Measurements from ENCODE around the gene TNS3. TPM values are rescaled to one million over a fixed set of nuclear protein-coding genes. Genes with fewer than 3 reads are reported as not detected.

The TNS3 gene
- polyA plus RNA-seq, 1 of the 3 experiments (the other 2 are of a cell fraction), result 72.3 TPM

DNA sequence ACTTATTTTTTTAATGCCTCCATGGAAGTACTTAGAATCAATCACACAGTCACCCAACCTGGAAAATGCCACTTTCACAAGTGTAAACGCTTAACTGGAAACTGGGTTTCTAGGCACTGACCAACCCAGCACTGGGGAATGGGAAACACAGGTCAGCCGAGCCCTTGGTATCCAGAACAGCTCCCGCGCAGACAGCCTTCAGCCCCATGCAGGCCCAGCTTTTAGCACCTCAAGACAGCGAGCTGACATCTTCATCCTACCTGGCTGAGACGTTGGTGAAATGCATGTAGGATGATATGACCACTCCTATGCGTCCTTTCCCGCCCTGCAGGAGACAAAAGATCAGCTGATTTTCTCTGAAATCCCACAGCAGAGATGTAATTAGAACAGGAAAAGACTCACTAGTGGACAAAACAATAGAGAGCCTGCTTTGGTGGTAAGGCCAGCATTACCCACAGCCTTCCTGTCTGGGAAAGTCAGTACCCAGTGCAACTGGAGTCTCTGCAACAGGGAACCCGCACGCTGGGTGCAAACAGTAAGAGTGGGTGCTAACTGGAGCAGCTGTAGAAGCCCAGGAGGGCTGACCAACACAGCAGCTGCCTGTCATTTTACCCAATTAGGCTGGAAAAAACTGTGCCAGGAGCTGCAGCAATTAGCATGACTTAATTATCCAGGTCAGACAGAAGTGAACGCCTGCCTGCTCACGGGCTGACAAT, 153.7 kb downstream of the TNS3 start:
- ChIA-PET CTCF (interaction anchor here (0.6 to 6.7 kb wide), 11 partner anchors 12 to 398 kb away, joined by 3 to 55 read pairs (median 3); no protein-coding TSS in a partner anchor), POLR2A (interaction anchor here (0.7 to 1.2 kb wide), 2 partner anchors 143 to 162 kb away, joined by 3 to 4 read pairs; no protein-coding TSS in a partner anchor)
- Histone ChIP-seq H3K79me2 (ENCODE audit: insufficient read depth) (no peaks in the 10 kb centered on the region), H3F3A (replicated peaks; ENCODE audit: insufficient read depth) (no peaks in the 10 kb centered on the region), H3K9me3 (no peaks in the 10 kb centered on the region), H4K20me1 (ENCODE audit: insufficient read depth) (no peaks in the 10 kb centered on the region), H2AFZ (ENCODE audit: low read depth) (no peak overlapping the region), H3K4me2 (no peak overlapping the region), H3K9ac (no peak overlapping the region), H3K4me1 (ENCODE audit: control insufficient read depth in 1 of 2, insufficient read depth in 2 of 2, low read depth in 1 of 2, low read length in 1 of 2) (peaks cover 0 to 21% of the 10 kb centered on the region in 2 experiments; a peak in 2 of 4 replicates), H3K36me3 (replicated peaks in 1 of 2; ENCODE audit: control insufficient read depth in 1 of 2, insufficient read depth in 2 of 2, low read length in 1 of 2) (peaks cover 29 to 54% of the 10 kb centered on the region in 2 experiments), H3K27ac (ENCODE audit: low read depth in 2 of 2, low read length in 1 of 2) (peak overlapping the region in 1 of 2 experiments; percentile 90; a peak in 2 of 4 replicates), H3K27me3 (ENCODE audit: insufficient read depth) (no peaks in the 10 kb centered on the region), H3K4me3 (ENCODE audit: low read depth in 2 of 2, low read length in 1 of 2) (no peak overlapping the region), H3K9me2 (no peaks in the 10 kb centered on the region)
- peak; percentile 70 for DNase-seq
- WGBS (ENCODE audit: low lambda C conversion rate), result 86% methylated on average over 12 of the region's 12 CpGs
- TF ChIP-seq, protein P1, sequence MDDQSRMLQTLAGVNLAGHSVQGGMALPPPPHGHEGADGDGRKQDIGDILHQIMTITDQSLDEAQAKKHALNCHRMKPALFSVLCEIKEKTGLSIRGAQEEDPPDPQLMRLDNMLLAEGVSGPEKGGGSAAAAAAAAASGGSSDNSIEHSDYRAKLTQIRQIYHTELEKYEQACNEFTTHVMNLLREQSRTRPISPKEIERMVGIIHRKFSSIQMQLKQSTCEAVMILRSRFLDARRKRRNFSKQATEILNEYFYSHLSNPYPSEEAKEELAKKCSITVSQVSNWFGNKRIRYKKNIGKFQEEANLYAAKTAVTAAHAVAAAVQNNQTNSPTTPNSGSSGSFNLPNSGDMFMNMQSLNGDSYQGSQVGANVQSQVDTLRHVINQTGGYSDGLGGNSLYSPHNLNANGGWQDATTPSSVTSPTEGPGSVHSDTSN (IDR thresholded peaks at IDR 0.05), result no peak
- TF ChIP-seq TAF1 (IDR thresholded peaks at IDR 0.05; ENCODE audit: borderline replicate concordance, low read depth, low read length) (no peak), YY1 (IDR thresholded peaks at IDR 0.05; ENCODE audit: low read depth) (no peak), FOXJ3 (CRISPR knock-in tag; IDR thresholded peaks at IDR 0.05) (peak; percentile 96), EP300 (IDR thresholded peaks at IDR 0.05; ENCODE audit: borderline replicate concordance in 1 of 2, low read depth in 1 of 2, low read length in 1 of 2) (peak in 1 of 2 experiments; percentile 94; a peak in 2 of 4 replicates), SMC3 (IDR thresholded peaks at IDR 0.05; ENCODE audit: low read depth, low read length) (peak; percentile 10; the same call in 1 of the 2 replicates), SIN3A (IDR thresholded peaks at IDR 0.05; ENCODE audit: borderline replicate concordance, low read depth, low read length) (no peak), USF2 (IDR thresholded peaks at IDR 0.05; ENCODE audit: borderline replicate concordance, low read depth, low read length) (no peak), MEF2A (IDR thresholded peaks at IDR 0.05; ENCODE audit: borderline replicate concordance, low read depth) (no peak), RCOR1 (IDR thresholded peaks at IDR 0.05; ENCODE audit: low read length) (peak; percentile 95), CHD2 (IDR thresholded peaks at IDR 0.05; ENCODE audit: low read length, partially characterized antibody) (peak; percentile 87), MXI1 (IDR thresholded peaks at IDR 0.05; ENCODE audit: low read depth, low read length) (no peak), POLR2AphosphoS5 (IDR thresholded peaks at IDR 0.05; ENCODE audit: low read depth, low read length) (no peak; the same call in 1 of the 2 replicates), RFX5 (IDR thresholded peaks at IDR 0.05; ENCODE audit: low read length) (no peak), GATA2 (CRISPR knock-in tag; IDR thresholded peaks at IDR 0.05) (peak; percentile 79)
- TF ChIP-seq, protein P2, sequence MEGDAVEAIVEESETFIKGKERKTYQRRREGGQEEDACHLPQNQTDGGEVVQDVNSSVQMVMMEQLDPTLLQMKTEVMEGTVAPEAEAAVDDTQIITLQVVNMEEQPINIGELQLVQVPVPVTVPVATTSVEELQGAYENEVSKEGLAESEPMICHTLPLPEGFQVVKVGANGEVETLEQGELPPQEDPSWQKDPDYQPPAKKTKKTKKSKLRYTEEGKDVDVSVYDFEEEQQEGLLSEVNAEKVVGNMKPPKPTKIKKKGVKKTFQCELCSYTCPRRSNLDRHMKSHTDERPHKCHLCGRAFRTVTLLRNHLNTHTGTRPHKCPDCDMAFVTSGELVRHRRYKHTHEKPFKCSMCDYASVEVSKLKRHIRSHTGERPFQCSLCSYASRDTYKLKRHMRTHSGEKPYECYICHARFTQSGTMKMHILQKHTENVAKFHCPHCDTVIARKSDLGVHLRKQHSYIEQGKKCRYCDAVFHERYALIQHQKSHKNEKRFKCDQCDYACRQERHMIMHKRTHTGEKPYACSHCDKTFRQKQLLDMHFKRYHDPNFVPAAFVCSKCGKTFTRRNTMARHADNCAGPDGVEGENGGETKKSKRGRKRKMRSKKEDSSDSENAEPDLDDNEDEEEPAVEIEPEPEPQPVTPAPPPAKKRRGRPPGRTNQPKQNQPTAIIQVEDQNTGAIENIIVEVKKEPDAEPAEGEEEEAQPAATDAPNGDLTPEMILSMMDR (IDR thresholded peaks at IDR 0.05), result no peak
- TF ChIP-seq, protein P3, sequence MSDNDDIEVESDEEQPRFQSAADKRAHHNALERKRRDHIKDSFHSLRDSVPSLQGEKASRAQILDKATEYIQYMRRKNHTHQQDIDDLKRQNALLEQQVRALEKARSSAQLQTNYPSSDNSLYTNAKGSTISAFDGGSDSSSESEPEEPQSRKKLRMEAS (IDR thresholded peaks at IDR 0.05; ENCODE audit: low read depth), result no peak

Data from SK-N-SH (cell line).